ENCODE data around the gene ELOVL6. TPM values are rescaled to one million over a fixed set of nuclear protein-coding genes. Genes with fewer than 3 reads are reported as not detected.

Gene ELOVL6
- total RNA-seq, 4 donors from 2014 or later = 5.5 to 12.9 (median 9.7) TPM; not detected in 1

DNA sequence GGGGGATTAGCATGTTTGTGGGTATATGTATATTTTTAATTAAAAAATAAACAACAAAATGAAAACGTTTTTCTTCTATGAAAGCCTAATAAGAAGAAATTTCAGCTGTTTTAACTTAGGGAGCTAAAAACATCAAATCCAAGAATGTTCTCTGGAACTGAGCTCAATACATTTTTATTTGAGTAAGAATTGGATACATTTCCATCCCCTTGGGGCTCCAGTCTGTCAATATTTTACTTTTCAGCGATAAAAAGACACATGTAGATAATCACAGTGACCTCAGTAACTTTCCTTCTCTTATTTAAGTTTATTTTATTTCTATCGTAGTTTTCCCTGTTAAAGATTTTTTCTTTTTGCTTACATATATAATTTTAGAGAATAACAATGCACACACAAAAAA, 59.3 kb downstream of the ELOVL6 start:
- no peaks in the 10 kb centered on the region for H3K36me3 ChIP-seq
- no peaks in the 10 kb centered on the region for H3K4me1 ChIP-seq
- TF ChIP-seq, protein P1, sequence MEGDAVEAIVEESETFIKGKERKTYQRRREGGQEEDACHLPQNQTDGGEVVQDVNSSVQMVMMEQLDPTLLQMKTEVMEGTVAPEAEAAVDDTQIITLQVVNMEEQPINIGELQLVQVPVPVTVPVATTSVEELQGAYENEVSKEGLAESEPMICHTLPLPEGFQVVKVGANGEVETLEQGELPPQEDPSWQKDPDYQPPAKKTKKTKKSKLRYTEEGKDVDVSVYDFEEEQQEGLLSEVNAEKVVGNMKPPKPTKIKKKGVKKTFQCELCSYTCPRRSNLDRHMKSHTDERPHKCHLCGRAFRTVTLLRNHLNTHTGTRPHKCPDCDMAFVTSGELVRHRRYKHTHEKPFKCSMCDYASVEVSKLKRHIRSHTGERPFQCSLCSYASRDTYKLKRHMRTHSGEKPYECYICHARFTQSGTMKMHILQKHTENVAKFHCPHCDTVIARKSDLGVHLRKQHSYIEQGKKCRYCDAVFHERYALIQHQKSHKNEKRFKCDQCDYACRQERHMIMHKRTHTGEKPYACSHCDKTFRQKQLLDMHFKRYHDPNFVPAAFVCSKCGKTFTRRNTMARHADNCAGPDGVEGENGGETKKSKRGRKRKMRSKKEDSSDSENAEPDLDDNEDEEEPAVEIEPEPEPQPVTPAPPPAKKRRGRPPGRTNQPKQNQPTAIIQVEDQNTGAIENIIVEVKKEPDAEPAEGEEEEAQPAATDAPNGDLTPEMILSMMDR (IDR thresholded peaks at IDR 0.05) = no peak
- no peak for TF ChIP-seq POLR2A (IDR thresholded peaks at IDR 0.05)
- no peaks in the 10 kb centered on the region for H3K9me3 ChIP-seq
- intact Hi-C loops (cut with DNase I; ENCODE audit: low total_unique reads) = no loop called here
- H3K27me3 ChIP-seq = no peaks in the 10 kb centered on the region
- H3K4me3 ChIP-seq = no peak overlapping the region
- no peak overlapping the region for H3K27ac ChIP-seq
- DNase-seq = no peak

DNA sequence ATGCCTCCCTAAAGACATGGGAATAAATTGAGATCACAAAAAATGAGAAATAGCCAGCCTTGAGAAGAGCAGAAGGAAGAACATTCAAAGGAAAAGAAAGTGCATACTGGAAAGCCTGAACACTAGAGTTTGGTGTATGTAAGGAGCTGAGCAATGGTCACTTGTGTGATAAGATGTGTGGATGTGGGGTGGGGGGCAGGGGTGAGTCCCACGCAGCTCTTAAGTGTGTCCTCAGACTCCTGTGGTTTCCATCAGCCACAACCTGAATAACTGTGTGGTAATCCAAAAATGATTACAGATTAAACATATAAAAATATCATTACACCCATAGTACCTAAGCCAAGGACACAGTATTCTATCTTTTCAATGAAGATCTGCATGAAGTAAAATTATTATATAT, 59.9 kb downstream of the ELOVL6 start:
- H3K27ac ChIP-seq = no peak overlapping the region
- TF ChIP-seq, protein P1 (IDR thresholded peaks at IDR 0.05) = no peak
- no peak for TF ChIP-seq POLR2A (IDR thresholded peaks at IDR 0.05)
- H3K4me3 ChIP-seq = no peak overlapping the region
- DNase-seq = no peak
- intact Hi-C loops (cut with DNase I; ENCODE audit: low total_unique reads) = no loop called here
- H3K4me1 ChIP-seq = no peaks in the 10 kb centered on the region
- no peaks in the 10 kb centered on the region for H3K9me3 ChIP-seq
- H3K36me3 ChIP-seq = no peaks in the 10 kb centered on the region
- no peaks in the 10 kb centered on the region for H3K27me3 ChIP-seq

DNA sequence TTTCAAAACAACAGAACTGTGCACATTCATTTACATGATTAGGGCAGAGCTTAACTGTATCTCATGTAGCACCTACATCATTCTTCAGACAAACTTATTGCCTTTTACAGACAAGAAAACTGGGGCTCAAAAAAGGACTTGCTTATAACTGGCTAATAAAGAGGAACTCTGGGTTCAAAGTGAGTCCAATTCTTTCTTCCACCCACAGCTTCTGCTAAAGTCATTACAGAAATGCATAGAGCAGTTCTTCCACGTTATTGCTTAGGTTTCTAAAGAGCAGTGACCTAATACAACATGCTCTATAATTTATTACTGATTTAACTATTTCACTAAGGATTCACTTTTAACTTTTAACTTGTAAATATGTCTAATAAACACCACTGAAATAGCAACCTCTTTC, 60.6 kb downstream of the ELOVL6 start:
- Histone ChIP-seq H3K27ac (no peak overlapping the region), H3K36me3 (no peaks in the 10 kb centered on the region), H3K27me3 (no peaks in the 10 kb centered on the region), H3K4me3 (no peak overlapping the region), H3K4me1 (no peaks in the 10 kb centered on the region), H3K9me3 (no peaks in the 10 kb centered on the region)
- TF ChIP-seq, protein P1 (IDR thresholded peaks at IDR 0.05) = no peak
- no peak for TF ChIP-seq POLR2A (IDR thresholded peaks at IDR 0.05)
- intact Hi-C loops (cut with DNase I; ENCODE audit: low total_unique reads) = no loop called here
- DNase-seq = no peak

DNA sequence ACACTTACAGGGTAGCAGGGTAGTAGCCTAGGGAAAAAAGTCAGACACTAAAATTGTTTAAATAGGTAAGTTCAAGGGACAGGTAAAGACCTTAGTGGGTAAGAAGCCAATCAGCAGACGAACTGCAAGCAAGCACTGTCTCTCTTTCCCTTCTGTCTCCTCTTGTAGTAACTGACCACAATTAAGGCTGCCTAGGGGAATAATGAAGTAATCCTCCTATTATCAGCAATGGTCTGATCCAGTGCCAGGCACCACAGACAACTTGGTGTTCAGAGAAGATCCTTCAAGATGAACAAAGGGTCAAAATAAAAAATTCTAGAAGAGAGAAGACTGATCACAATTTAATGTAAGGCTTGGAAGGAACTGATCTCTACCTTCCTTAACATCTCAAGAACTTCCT, 62.9 kb downstream of the ELOVL6 start:
- Histone ChIP-seq H3K4me1 (no peaks in the 10 kb centered on the region), H3K4me3 (no peak overlapping the region), H3K36me3 (no peaks in the 10 kb centered on the region), H3K27me3 (no peaks in the 10 kb centered on the region), H3K9me3 (no peaks in the 10 kb centered on the region), H3K27ac (no peak overlapping the region)
- DNase-seq = no peak
- TF ChIP-seq POLR2A (IDR thresholded peaks at IDR 0.05) = no peak
- TF ChIP-seq, protein P1 (IDR thresholded peaks at IDR 0.05) = no peak
- intact Hi-C loops (cut with DNase I; ENCODE audit: low total_unique reads) = no loop called here

DNA sequence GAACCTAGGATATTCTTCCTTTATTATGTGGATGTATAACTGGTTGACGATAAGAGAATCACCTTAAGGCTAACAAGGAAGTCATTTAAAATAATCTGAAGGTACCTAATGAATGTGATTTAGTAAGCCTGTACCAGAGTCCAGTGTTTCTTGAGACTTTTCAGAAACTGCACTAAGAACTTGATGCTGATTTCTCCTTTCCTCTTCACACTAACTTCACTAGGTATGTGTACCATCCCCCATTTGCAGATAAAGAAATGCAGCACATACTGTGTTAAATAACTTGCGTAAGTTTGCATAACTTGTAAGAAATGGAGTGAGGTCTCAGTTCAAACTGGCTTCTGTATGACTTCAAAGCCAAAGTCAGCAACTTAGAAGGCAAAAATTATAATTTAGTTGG, 63.3 kb downstream of the ELOVL6 start:
- Histone ChIP-seq H3K36me3 (no peaks in the 10 kb centered on the region), H3K27me3 (no peaks in the 10 kb centered on the region), H3K9me3 (no peaks in the 10 kb centered on the region), H3K4me1 (no peaks in the 10 kb centered on the region), H3K27ac (no peak overlapping the region), H3K4me3 (no peak overlapping the region)
- intact Hi-C loops (cut with DNase I; ENCODE audit: low total_unique reads) = no loop called here
- no peak for DNase-seq
- TF ChIP-seq, protein P1 (IDR thresholded peaks at IDR 0.05) = no peak
- no peak for TF ChIP-seq POLR2A (IDR thresholded peaks at IDR 0.05)
